Activated CD8-positive, alpha-beta T cell treated with anti-CD3 and anti-CD28 coated beads for 36 hours (primary cell): ENCODE results near the gene ZDHHC18. TPM values are rescaled to one million over a fixed set of nuclear protein-coding genes. Genes with fewer than 3 reads are reported as not detected.
A peak's percentile ranks its signal among the peaks of the same experiment; 100 is the strongest.

ENCODE experiments used
- ATAC-seq: fragments of 200-7000 bp; cut with Tn5 transposase; one replicate; pipeline ENCODE4 v1.10.0; 2021; ENCODE audit warnings: mild to moderate bottlenecking, moderate library complexity
- CTCF ChIA-PET: fragments of 350-600 bp; sonication (Branson Sonifier 250); formaldehyde crosslinking; loops from one replicate; lab custom pipeline; 2021; ENCODE audit warnings: antibody characterized with exemption; lab: Charles Lee
- POLR2A ChIA-PET: fragments of 350-600 bp; sonication (Branson Sonifier 250); formaldehyde crosslinking; loops from one replicate; lab custom pipeline; 2021; ENCODE audit warnings: antibody characterized with exemption; lab: Charles Lee
- DNase-seq: peaks from one replicate; pipeline ENCODE4 v3.0.0-alpha.2; 2020
- H3K27ac Mint-ChIP-seq: one replicate; pipeline ENCODE4 v1.8.0; 2021; ENCODE audit warnings: mild to moderate bottlenecking, mixed read lengths
- H3K27me3 Mint-ChIP-seq: one replicate; pipeline ENCODE4 v1.8.0; 2021; ENCODE audit warnings: mixed read lengths
- H3K36me3 Mint-ChIP-seq: one replicate; pipeline ENCODE4 v1.8.0; 2021; ENCODE audit warnings: low read depth, mixed read lengths
- H3K4me1 Mint-ChIP-seq: one replicate; pipeline ENCODE4 v1.8.0; 2021; ENCODE audit warnings: low read depth, mixed read lengths
- H3K4me3 Mint-ChIP-seq: one replicate; pipeline ENCODE4 v1.8.0; 2021; ENCODE audit warnings: mild to moderate bottlenecking, moderate library complexity, mixed read lengths
- H3K9me3 Mint-ChIP-seq: one replicate; pipeline ENCODE4 v1.8.0; 2021; ENCODE audit warnings: mixed read lengths
- intact Hi-C: fragments of 100-400 bp; cut with micrococcal nuclease; formaldehyde crosslinking; loops from one replicate; pipeline ENCODE4 v1.10.0; 2022
- total RNA-seq, 2 experiments: library from RNA; stranded (reverse); gene quantifications; one replicate each; pipeline ENCODE4 v1.2.3, GENCODE V29; 2021
- TF ChIP-seq, protein P1 (sequence below): fragments of 200-600 bp; IDR thresholded peaks from one replicate; pipeline ENCODE4 v1.8.0; 2022; ENCODE audit warnings: antibody characterized with exemption, mild to moderate bottlenecking

Gene ZDHHC18
- total RNA-seq, 2 experiments from 2014 or later: 55.0 to 61.3 TPM

DNA sequence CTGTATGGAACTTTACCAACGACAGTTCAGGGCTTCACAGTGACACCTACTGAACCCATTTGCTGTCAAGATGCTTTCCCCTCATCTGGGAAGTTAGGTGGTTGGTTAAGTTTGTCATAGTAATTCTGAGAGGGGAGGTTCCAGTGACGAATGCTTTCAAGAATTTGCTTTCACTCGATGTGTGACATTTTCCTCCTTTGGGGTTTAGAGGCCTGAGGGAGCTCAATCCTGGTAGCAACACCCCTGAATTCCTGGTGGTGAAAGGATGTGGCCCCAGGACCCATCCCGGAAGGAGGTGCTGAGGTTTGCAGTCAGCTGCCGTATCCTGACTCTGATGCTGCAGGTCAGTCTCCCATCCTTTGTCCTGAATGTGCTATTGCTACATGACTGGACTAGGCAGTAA, 35.9 kb upstream of the ZDHHC18 start:
- Mint-ChIP-seq H3K4me1 (peaks cover 58% of the 10 kb centered on the region), H3K27me3 (no peaks in the 10 kb centered on the region), H3K4me3 (peak overlapping the region; percentile 97), H3K36me3 (peaks cover 39% of the 10 kb centered on the region), H3K9me3 (no peaks in the 10 kb centered on the region), H3K27ac (peak overlapping the region; percentile 99)
- DNase-seq (peak; percentile 60), ATAC-seq (peak; percentile 26)
- ChIA-PET POLR2A (interaction anchor here (0.6 to 8.6 kb wide), 14 partner anchors 10 to 249 kb away, joined by 3 to 283 read pairs (median 6); partner anchors contain the start of gene ARID1A), CTCF (interaction anchor here (0.8 to 7.4 kb wide), 27 partner anchors 9 to 291 kb away, joined by 3 to 204 read pairs (median 9); partner anchors contain the start of gene ARID1A)
- TF ChIP-seq, protein P1, sequence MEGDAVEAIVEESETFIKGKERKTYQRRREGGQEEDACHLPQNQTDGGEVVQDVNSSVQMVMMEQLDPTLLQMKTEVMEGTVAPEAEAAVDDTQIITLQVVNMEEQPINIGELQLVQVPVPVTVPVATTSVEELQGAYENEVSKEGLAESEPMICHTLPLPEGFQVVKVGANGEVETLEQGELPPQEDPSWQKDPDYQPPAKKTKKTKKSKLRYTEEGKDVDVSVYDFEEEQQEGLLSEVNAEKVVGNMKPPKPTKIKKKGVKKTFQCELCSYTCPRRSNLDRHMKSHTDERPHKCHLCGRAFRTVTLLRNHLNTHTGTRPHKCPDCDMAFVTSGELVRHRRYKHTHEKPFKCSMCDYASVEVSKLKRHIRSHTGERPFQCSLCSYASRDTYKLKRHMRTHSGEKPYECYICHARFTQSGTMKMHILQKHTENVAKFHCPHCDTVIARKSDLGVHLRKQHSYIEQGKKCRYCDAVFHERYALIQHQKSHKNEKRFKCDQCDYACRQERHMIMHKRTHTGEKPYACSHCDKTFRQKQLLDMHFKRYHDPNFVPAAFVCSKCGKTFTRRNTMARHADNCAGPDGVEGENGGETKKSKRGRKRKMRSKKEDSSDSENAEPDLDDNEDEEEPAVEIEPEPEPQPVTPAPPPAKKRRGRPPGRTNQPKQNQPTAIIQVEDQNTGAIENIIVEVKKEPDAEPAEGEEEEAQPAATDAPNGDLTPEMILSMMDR: no peak
- intact Hi-C loops: no loop called here

DNA sequence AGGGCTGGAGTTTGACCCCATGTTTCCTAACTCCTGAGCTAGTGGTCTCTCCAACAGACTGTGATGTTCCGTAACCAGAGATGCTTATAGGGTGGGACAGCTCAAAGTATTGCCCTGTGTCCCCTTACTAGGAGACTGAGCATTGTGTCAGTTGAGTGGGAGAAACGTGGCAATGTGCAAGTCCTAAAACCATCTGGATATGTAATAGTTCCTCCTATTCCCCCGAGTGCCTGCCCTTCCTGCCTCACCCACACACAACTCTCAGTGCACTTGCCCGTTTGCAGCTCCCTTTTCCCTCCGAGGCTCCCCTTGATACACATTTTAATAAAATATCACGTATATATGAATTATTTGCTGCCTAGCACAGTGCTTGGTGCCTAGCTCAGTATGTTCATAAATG, 35.3 kb upstream of the ZDHHC18 start:
- TF ChIP-seq, protein P1: no peak
- Mint-ChIP-seq H3K4me1 (peaks cover 52% of the 10 kb centered on the region), H3K27ac (peak overlapping the region; percentile 99), H3K9me3 (no peaks in the 10 kb centered on the region), H3K4me3 (peak overlapping the region; percentile 97), H3K36me3 (peaks cover 39% of the 10 kb centered on the region), H3K27me3 (no peaks in the 10 kb centered on the region)
- ATAC-seq: no peak
- ChIA-PET POLR2A (interaction anchor here (0.7 to 8.6 kb wide), 10 partner anchors 9 to 238 kb away, joined by 3 to 283 read pairs (median 6); partner anchors contain the start of gene ARID1A), CTCF (interaction anchor here (0.9 to 7.4 kb wide), 22 partner anchors 10 to 291 kb away, joined by 3 to 204 read pairs (median 19); partner anchors contain the start of gene ARID1A)
- DNase-seq: no peak
- intact Hi-C loops: no loop called here

DNA sequence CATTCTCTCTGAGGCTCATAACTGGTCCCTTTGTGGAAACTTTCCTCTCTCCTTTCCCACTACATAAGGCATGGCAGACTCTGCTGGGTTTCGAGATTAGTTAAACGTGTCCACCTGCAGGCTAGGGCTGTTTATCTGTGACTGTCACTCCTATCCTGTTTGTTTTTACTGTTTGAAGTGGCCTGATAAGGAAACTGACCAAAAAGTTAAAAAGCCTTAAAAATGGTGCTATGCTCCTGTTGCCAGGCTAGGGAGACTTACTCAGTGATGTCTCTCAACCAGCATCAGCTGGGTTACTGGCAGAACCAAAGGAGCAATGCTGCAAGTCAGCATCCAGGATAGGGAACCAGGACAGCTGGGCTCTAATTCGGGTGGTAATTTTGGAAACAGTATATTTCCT, 34.9 kb upstream of the ZDHHC18 start:
- H3K27me3 Mint-ChIP-seq: no peaks in the 10 kb centered on the region
- H3K4me3 Mint-ChIP-seq: peak overlapping the region; percentile 97
- POLR2A ChIA-PET: interaction anchor here (1.6 to 8.6 kb wide), 5 partner anchors 8 to 210 kb away, joined by 4 to 283 read pairs (median 6); partner anchors contain the start of gene ARID1A
- DNase-seq (no peak), ATAC-seq (no peak)
- intact Hi-C loops: no loop called here
- CTCF ChIA-PET: interaction anchor here (0.9 to 7.4 kb wide), 10 partner anchors 9 to 292 kb away, joined by 3 to 204 read pairs (median 56); partner anchors contain the start of gene ARID1A
- TF ChIP-seq, protein P1: no peak
- H3K36me3 Mint-ChIP-seq: peaks cover 44% of the 10 kb centered on the region
- H3K9me3 Mint-ChIP-seq: no peaks in the 10 kb centered on the region
- peak overlapping the region; percentile 99 for H3K27ac Mint-ChIP-seq
- H3K4me1 Mint-ChIP-seq: peaks cover 51% of the 10 kb centered on the region

DNA sequence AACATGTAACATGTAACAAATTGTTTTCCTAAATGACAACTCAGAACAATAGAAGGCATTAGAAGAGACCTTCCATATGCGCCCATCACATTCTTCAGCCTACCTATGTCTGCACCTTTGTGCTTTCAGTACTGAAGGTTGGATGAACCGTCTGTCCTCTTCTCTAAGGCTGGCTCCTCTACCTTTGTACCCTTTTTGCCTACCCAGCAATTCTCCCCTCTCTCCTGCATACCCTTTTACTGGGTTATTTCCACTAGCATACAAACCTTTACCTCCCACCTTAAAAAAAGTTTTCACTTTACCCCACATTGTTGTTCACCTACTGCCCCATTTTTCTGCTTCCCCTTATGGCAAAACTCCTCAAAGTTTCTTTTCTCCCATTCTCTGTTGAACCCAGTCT, 33.6 kb upstream of the ZDHHC18 start:
- no peak for DNase-seq
- intact Hi-C loops: no loop called here

More for the DNA sequence above, 33.6 kb upstream of the ZDHHC18 start:
- POLR2A ChIA-PET: no interaction called here
- CTCF ChIA-PET: interaction anchor here (1.2 to 1.6 kb wide), 2 partner anchors 9 to 191 kb away, joined by 3 read pairs; no protein-coding TSS in a partner anchor
- ATAC-seq: no peak
- peaks cover 48% of the 10 kb centered on the region for H3K4me1 Mint-ChIP-seq
- TF ChIP-seq, protein P1: no peak
- peak overlapping the region; percentile 44 for H3K27ac Mint-ChIP-seq
- no peak overlapping the region for H3K4me3 Mint-ChIP-seq
- no peaks in the 10 kb centered on the region for H3K27me3 Mint-ChIP-seq
- H3K36me3 Mint-ChIP-seq: peaks cover 48% of the 10 kb centered on the region
- no peaks in the 10 kb centered on the region for H3K9me3 Mint-ChIP-seq
